NK-92 (cell line): ENCODE results near the gene DCN.

Source experiments
- DNase-seq: peaks from one replicate; lab custom pipeline; 2025; ENCODE audit not compliant: unreplicated experiment; lab: John Stamatoyannopoulos, UW

Gene DCN

GRCh38 chr12:91186156-91186555 lies 3.5 kb upstream of the DCN start:
- no peak for DNase-seq

- no peak for DNase-seq
Measured at GRCh38 chr12:91185421-91185820, 2.8 kb upstream of the DCN start.

GRCh38 chr12:91183551-91183950 lies 934 bp upstream of the DCN start:
- DNase-seq, result no peak

- DNase-seq, result no peak
Measured at GRCh38 chr12:91180582-91181395, 1.8 kb downstream of the DCN start.

GRCh38 chr12:91179966-91180561 lies 2.6 kb downstream of the DCN start:
- no peak for DNase-seq

- DNase-seq, result no peak
Measured at GRCh38 chr12:91179315-91179714, 3.3 kb downstream of the DCN start.

- no peak for DNase-seq
Measured at GRCh38 chr12:91178781-91179180, 3.8 kb downstream of the DCN start.

GRCh38 chr12:91178139-91178561 lies 4.5 kb downstream of the DCN start:
- no peak for DNase-seq

- no peak for DNase-seq
Measured at GRCh38 chr12:91177381-91177780, 5.2 kb downstream of the DCN start.

- DNase-seq, result no peak
Measured at GRCh38 chr12:91176915-91177314, 5.7 kb downstream of the DCN start.

GRCh38 chr12:91176358-91176757 lies 6.3 kb downstream of the DCN start:
- DNase-seq, result no peak

GRCh38 chr12:91173124-91173523 lies 9.5 kb downstream of the DCN start:
- DNase-seq, result no peak

- no peak for DNase-seq
Measured at GRCh38 chr12:91172096-91172495, 10.5 kb downstream of the DCN start.

- DNase-seq, result no peak
Measured at GRCh38 chr12:91171476-91171875, 11.1 kb downstream of the DCN start.

GRCh38 chr12:91163116-91163515 lies 19.5 kb downstream of the DCN start:
- DNase-seq, result no peak

GRCh38 chr12:91161009-91161408 lies 21.6 kb downstream of the DCN start:
- no peak for DNase-seq

GRCh38 chr12:91155990-91156389 lies 26.6 kb downstream of the DCN start:
- DNase-seq, result no peak

GRCh38 chr12:91154131-91154530 lies 28.5 kb downstream of the DCN start:
- DNase-seq, result no peak

- no peak for DNase-seq
Measured at GRCh38 chr12:91144053-91144452, 38.6 kb downstream of the DCN start.

GRCh38 chr12:91143206-91143605 lies 39.4 kb downstream of the DCN start:
- no peak for DNase-seq

GRCh38 chr12:91142221-91142631 lies 40.4 kb downstream of the DCN start:
- DNase-seq, result no peak

GRCh38 chr12:91140026-91140931 lies 42.3 kb downstream of the DCN start:
- no peak for DNase-seq
